Lung (tissue), 12 donors: ENCODE measurements around the gene TBC1D22A. TPM values are rescaled to one million over a fixed set of nuclear protein-coding genes. Genes with fewer than 3 reads are reported as not detected.
A peak's percentile ranks its signal among the peaks of the same experiment; 100 is the strongest.

Experiments used
- ATAC-seq: fragments of 200-7000 bp; cut with Tn5 transposase; one replicate; pipeline ENCODE4 v1.9.1; 2020; ENCODE audit warnings: moderate number of reproducible peaks; ENCODE audit not compliant: insufficient read depth, low FRiP score
- DNase-seq, 3 donors: peaks; one replicate each; pipeline ENCODE4 v3.0.0-alpha.2; 2013 to 2017
- H3K27ac ChIP-seq, 2 donors: one replicate each; pipeline ENCODE4 v1.5.1; 2013; ENCODE audit warnings: mild to moderate bottlenecking in 2 of 2, moderate library complexity in 2 of 2, control low read depth in 1 of 2, inconsistent platforms in 1 of 2, low read depth in 1 of 2, low read length in 1 of 2
- H3K27me3 ChIP-seq, 3 donors: one replicate each; pipeline ENCODE4 v1.5.1; 2013; ENCODE audit warnings: low read length in 2 of 3; ENCODE audit not compliant: control insufficient read depth in 3 of 3, insufficient read depth in 3 of 3
- H3K36me3 ChIP-seq, 4 donors: one replicate each; pipeline ENCODE4 v1.5.1; 2013; ENCODE audit warnings: low read length in 4 of 4, mild to moderate bottlenecking in 1 of 4, moderate library complexity in 1 of 4; ENCODE audit not compliant: control insufficient read depth in 4 of 4, insufficient read depth in 4 of 4
- H3K4me1 ChIP-seq, 5 donors: one replicate each; pipeline ENCODE4 v1.5.1; 2013; ENCODE audit warnings: low read length in 5 of 5, mild to moderate bottlenecking in 2 of 5, moderate library complexity in 1 of 5; ENCODE audit not compliant: control insufficient read depth in 5 of 5, insufficient read depth in 5 of 5
- H3K4me3 ChIP-seq: one replicate; pipeline ENCODE4 v1.5.1; 2013; ENCODE audit warnings: mild to moderate bottlenecking, control low read depth, moderate library complexity
- H3K9ac ChIP-seq, 2 donors: one replicate each; pipeline ENCODE4 v1.5.1; 2013; ENCODE audit warnings: low read length in 2 of 2, control low read depth in 1 of 2; ENCODE audit not compliant: insufficient read depth in 1 of 2
- H3K9me3 ChIP-seq, 4 donors: one replicate each; pipeline ENCODE4 v1.5.1; 2013; ENCODE audit warnings: low read length in 3 of 4, mild to moderate bottlenecking in 1 of 4, moderate library complexity in 1 of 4; ENCODE audit not compliant: control insufficient read depth in 4 of 4, insufficient read depth in 3 of 4
- CTCF ChIP-seq: IDR thresholded peaks from 2 replicates; pipeline ENCODE4 v1.5.1; 2012; ENCODE audit warnings: mild to moderate bottlenecking; ENCODE audit errors: control extremely low read depth, extremely low read depth
- WGBS, 2 donors: extraction: QIAGEN DNeasy Blood & Tissue Kit; methylation state at CpG; one replicate each; pipeline ENCODE4 v1.1.7; 2013; 5-methylcytosine and 5-hydroxymethylcytosine counted together
- polyA plus RNA-seq, 2 donors: library from polyadenylated mRNA; stranded (reverse); fragments of 200-250 nt; gene quantifications; one replicate each; pipeline ENCODE4 v1.2.1, GENCODE V29; 2013
- total RNA-seq, 2 donors: library from RNA; depleted of rRNA in 1 of 2; stranded (reverse); fragments of >200 nt in 1 of 2; gene quantifications; one replicate each; pipeline ENCODE4 v1.2.1, GENCODE V29; 2014 to 2021
- donor health status: control.
- donor health status: control.
- donor health status: Bipolar disorder and iron deficiency.
- donor health status: healthy.
- donor health status: DM: yes; HTN: yes; CAD: no.

TBC1D22A gene
- total and polyA plus RNA-seq, 4 donors = 20.2 to 38.4 (median 21.0) TPM

- peaks cover 0 to 4% (median 0%) of the 10 kb centered on the region in 5 donors for H3K4me1 ChIP-seq
- no peak for DNase-seq
- H3K4me3 ChIP-seq = no peak overlapping the region
- WGBS, 2 donors = 79 to 83% methylated on average over 7 of the region's 7 CpGs
- peak overlapping the region in 1 of 2 donors; percentile 2 for H3K27ac ChIP-seq
- TF ChIP-seq CTCF = no peak
- ATAC-seq = no peak
- H3K27me3 ChIP-seq = no peaks in the 10 kb centered on the region
- no peak overlapping the region for H3K9ac ChIP-seq
- no peaks in the 10 kb centered on the region for H3K9me3 ChIP-seq
- H3K36me3 ChIP-seq = peaks cover 0 to 4% (median 0%) of the 10 kb centered on the region in 4 donors
These were observed 114.0 kb downstream of the TBC1D22A start for GRCh38 chr22:46876357-46876934.

GRCh38 chr22:46878191-46878948 lies 115.9 kb downstream of the TBC1D22A start:
- WGBS, 2 donors = 93% methylated on average over 11 of the region's 11 CpGs
- ATAC-seq (no peak), DNase-seq (no peak)
- no peak overlapping the region for H3K27ac ChIP-seq
- H3K36me3 ChIP-seq = peaks cover 0 to 5% (median 0%) of the 10 kb centered on the region in 4 donors
- H3K9ac ChIP-seq = no peak overlapping the region
- no peaks in the 10 kb centered on the region for H3K9me3 ChIP-seq
- no peaks in the 10 kb centered on the region for H3K27me3 ChIP-seq
- H3K4me1 ChIP-seq = peaks cover 0 to 4% (median 0%) of the 10 kb centered on the region in 5 donors
- no peak for TF ChIP-seq CTCF
- no peak overlapping the region for H3K4me3 ChIP-seq

GRCh38 chr22:46879083-46879482 lies 116.6 kb downstream of the TBC1D22A start:
- peaks cover 0 to 8% (median 0%) of the 10 kb centered on the region in 5 donors for H3K4me1 ChIP-seq
- 67 to 73% methylated on average over 7 of the region's 7 CpGs for WGBS, 2 donors
- no peak for ATAC-seq

More at GRCh38 chr22:46879083-46879482, 116.6 kb downstream of the TBC1D22A start:
- DNase-seq = peak in 2 of 3 donors; percentile 33
- no peak overlapping the region for H3K27ac ChIP-seq
- peaks cover 0 to 10% (median 0%) of the 10 kb centered on the region in 4 donors for H3K36me3 ChIP-seq
- no peaks in the 10 kb centered on the region for H3K9me3 ChIP-seq
- no peaks in the 10 kb centered on the region for H3K27me3 ChIP-seq
- TF ChIP-seq CTCF = no peak
- no peak overlapping the region for H3K9ac ChIP-seq
- H3K4me3 ChIP-seq = no peak overlapping the region
